Measurements from ENCODE around the gene B9D1.
"Not testable (repeated sequence)": the region's sequence is repeated elsewhere in the genome, so short reads cannot be mapped to it uniquely, and the experiment has no call there.

Gene B9D1

DNA sequence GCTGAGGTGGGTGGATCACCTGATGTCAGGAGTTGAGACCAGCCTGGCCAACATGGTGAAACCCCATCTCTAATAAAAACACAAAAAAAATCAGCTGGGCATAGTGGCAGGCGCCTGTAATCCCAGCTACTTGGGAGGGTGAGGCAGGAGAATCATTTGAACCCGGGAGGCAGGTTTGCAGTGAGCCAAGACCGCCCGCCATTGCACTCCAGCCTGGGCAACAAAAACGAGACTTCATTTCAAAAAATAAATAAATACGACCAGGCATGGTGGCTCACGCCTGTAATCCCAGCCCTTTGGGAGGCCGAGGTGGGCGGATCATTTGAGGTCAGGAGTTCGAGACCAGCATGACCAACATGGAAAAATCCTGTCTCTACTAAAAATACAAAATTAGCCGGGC, 9.1 kb downstream of the B9D1 start:
- not testable (repeated sequence) for DNase-seq

DNA sequence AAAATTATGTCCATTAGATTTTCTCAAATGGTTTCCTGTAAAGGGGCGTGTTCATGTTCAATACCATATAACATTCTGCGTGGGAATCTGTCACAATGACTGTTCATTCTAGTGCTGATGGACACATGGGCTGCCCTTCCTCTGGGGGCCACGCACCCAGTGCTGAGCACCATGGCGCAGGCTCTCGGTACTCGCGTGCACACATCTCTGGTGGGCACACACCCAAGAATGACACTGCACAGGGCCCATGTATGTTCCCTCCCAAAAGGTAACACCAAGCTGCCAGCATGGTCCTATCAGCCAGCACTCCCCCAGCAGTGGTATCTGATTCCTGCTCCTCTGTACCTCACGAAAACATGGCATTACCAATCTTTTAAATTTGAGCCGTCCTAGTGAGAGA, 13.7 kb downstream of the B9D1 start:
- no peak for DNase-seq

DNA sequence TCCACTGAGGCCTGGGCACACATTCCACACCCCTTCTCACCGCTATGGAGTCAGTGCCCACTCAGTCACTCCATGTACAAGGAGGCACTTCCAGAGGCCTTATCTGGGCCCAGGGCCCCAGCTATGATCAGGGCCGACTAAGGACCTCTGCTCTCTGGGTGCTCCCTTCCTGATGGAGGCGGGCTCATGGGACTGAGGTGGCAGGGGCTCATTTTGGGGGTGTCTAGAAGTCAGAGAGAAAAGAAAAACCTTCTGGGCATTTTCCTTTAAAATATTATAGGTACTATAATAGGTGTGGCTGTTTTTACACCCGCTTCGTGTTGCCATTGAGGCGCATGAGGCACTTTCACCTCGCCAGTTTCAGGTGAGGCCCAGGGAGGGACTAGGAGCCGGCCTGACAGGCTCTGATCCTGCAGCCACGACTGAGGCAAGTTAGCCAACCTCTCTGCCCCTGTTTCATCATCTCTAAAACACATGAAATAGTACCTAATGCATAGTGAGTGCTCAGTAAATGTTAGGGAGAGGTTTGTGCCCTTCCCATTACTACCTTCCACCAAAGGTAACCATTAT, 14.4 kb downstream of the B9D1 start:
- no peak for DNase-seq

DNA sequence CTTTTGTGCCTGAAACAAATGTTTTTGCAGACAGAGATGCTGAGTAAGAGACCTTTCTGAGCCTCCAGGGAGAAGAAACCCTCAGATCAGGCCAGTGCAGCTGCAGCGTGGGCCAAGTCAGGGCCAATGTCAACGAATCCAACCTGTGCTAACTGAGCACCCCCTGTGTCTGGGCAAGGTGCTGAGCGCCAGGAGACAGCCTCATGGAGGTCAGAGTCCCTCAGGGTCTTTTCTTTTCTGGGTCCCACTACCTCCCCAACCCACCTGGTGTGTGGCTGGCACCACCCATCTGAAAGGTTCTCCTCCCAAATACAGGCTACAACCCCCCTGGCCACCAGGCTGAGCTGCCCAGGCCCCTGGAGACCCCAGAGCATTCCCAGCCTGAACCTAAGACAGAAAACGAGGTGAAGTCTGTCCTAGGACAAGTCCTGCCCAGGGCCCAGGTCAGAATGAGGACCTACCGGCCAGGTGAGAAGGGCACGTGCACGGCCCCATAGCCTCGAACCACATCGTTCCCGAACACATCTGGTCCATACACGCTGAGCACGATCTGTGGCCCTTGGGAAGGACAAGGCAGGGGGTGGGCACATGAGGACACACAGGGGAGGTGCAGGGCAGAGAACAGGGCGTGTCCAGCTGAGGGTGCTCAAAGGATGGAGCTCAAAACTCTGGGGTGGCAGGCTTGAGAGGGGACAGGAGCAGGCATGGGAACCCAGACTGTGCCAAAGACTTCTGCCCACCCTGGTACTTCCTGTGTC, 15.0 kb downstream of the B9D1 start:
- DNase-seq, result no peak

DNA sequence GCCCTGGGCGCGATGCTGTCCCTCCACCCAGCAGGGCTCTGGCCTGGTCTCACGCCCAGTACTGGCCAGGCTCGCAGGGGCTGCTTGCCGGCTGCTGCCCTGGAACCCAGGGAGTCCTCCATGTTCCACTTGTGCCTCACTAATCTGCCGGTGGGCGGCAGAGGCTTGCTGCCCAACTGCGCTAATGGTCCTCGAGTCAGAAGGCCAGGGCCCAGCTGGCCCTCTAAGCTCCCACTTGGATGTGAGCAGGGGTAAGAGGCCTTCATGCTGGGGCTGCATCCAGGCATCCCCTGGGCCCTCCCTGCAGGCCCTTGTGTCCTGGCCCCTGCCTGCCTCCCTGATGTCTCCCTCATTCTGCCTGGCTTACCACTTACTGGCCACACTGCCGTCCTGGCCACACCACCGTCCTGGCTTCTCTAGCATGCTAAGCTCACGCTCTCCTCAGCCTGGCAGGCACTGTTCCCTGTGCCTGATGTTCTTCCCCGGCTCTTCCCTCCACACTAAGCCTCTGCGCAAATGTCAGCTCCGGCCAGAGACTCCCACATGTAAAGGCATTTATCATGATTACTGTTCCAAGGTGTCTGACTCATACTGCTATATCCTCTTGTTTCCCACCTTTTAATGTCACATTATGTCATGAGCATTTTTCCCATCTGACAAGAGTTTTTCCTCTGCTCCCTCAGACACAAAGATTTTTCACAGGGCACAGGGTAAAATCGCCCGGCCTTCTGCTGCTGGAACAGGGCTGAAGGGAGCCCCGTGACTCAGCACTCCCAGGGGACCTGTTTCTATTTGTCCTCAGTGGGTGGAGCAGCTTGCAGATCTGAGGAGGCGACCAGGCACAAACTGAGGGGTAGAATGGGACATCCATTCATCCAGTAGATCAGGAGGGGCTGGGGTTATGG, 15.9 kb downstream of the B9D1 start:
- DNase-seq, result no peak

DNA sequence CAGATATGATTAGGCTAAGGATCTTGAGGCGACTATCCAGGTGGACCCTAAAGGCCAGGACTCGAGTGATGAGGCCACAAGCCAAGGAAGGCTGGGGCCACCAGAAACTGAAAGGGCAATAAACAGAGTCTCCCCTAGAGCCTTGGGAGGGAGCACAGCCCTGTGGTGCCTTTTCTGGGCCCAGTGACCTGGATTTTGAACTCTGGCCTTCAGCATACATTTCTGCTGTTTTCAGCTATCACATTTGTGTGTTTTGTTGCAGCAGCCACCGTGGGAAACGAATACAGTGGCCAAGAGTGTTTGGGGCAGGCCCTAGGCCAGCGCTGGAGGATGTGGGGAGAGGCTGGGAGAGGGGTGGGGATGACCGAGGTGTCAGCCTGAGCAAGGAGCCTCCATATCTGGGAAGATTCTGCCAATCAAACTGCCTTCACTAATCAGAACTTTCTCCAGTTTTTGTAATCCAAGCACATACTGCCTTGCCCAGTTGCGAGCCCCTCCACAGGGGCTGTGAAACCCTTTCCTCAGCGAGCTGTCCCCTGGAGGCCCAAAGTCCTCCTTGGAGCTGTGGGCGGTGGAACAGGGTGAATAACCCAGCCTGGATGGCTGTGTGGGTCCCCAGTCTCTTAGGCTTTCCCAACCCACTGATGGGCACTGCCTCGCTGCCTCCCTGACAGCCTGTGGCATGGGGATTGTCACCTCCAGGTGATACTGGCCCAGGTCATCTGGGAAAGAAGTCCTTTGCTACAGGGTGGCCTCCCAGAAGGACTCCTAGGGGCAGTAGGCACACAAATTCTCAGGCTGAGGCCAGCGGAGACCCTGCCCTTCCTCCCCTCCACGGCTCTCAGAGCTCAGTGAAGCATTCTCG, 16.8 kb downstream of the B9D1 start:
- no peak for DNase-seq

DNA sequence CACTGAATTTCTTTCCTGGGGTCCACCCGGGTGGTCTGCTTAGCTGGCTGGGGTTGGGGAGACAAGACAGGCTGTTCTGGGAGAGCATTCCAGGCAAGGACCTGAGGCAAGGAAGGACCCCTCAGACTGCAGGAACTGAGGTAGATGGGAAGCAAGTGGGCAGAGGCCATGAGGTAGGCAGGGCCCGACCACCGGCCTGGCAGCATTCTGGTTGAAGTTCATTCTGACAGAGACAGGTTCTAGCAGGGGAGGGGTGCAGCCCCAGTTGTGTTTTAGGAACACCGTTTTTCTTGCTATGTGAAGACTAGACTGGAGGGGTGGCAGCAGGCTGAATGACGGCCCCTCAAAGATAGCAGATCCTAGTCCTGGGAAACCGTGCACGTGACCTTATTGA, 17.5 kb downstream of the B9D1 start:
- no peak for DNase-seq

DNA sequence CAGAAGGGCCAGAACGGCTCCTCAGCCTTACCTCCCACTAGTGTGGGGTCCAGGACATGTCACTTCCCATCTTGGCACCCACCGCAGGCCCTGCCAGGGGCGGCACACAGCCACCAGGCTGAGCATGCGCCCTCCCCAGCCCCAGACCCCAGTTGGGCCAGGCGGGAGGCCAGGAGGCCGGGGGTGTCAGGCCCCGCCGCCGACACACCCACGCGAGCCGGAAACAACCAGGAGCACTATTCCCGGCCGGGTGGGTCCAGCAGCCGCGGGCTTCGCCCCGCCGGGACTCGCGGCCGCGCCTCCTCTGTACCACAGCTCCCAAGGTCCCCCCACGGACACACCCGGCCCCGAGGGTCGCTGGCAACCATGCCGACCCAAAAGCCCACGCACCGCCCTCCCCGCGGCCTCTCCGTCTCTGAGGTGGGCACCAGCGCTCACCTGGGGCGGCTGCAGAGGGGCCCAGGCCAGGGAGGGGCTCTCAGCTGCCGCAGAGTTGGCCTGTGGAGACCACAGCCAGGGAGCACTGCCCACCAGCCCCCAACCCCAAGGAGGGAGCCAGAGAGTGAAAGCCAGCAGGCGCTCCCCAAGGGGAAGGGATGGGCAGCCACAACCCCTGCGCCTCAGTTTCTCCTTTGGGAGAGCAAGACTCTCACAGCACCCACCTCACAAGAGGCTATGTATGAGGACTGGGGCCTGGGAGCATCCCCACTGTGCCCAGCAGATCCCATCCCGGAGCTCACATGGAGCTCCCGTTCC, 18.0 kb downstream of the B9D1 start:
- DNase-seq, result no peak

DNA sequence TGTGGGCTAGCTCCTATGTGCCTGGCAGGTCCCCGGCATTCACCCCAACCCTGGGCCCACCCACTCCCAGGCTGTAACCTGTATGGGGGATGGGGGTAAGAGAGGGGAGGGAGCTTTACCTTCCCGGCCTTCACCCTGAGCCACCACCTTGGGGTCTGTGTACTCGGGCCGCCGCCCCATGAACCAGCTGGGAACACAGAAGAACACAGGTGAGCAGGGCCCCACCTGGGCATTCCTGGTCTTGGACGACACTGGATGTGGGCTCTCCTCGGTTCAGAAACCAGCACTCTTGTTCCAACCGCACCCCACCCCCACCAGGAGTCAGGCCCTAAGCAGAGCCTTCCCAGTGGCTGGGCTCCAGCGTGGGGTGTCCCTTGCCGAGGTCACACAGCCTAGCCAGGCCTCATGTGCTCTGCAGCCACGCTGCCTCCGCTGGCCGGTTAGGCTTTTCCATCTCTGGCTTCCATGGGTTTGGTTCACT, 18.8 kb downstream of the B9D1 start:
- DNase-seq, result no peak

DNA sequence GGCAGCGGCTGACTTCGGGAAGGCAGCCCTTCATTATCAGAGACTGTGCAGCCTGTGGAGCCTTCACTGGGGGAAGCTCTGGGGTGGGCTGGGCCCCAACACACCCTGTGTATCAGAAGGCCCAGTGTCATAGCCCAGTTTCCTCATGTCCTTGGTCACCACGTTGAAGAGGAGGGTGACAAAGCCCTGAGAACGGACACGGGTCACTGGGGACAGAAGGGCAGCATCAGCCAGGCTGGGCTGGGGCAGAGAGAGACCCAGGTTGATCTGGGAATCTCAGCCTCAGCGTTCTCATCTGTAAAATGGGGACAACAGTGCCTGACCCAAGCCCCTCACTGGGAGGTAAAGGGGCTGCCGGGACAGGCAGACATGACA, 19.3 kb downstream of the B9D1 start:
- no peak for DNase-seq

DNA sequence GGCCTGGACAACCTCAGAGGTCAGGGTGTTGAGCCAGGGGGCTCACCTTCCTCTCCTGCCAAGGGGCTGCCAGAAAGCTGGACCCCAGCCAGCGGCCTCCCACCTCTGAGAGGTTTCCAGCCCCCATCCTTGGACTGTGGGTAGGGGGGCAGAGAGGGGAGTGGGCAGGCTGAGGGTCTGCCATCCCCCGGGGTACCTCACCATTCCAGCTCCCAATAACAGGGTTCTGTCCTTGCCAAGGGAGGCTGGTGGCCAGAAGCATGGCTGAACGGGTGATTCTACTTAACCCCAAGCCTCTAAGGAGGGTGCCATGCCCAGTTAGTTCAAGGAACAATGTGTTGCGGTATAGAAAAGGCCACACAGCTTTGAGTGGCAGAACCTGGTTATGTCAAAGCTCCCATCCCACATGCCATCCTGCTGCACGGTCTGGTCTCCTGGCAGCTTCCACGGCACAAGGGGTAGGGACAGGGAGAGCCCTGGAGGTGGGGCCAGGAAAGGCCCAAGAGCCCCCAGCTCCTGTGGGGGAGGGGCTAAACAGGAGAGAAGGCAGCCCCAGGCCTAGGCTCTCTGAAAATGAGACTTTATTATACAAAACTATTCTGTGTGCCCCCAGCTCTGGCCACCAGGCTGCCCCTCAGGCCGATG, 19.8 kb downstream of the B9D1 start:
- no peak for DNase-seq

DNA sequence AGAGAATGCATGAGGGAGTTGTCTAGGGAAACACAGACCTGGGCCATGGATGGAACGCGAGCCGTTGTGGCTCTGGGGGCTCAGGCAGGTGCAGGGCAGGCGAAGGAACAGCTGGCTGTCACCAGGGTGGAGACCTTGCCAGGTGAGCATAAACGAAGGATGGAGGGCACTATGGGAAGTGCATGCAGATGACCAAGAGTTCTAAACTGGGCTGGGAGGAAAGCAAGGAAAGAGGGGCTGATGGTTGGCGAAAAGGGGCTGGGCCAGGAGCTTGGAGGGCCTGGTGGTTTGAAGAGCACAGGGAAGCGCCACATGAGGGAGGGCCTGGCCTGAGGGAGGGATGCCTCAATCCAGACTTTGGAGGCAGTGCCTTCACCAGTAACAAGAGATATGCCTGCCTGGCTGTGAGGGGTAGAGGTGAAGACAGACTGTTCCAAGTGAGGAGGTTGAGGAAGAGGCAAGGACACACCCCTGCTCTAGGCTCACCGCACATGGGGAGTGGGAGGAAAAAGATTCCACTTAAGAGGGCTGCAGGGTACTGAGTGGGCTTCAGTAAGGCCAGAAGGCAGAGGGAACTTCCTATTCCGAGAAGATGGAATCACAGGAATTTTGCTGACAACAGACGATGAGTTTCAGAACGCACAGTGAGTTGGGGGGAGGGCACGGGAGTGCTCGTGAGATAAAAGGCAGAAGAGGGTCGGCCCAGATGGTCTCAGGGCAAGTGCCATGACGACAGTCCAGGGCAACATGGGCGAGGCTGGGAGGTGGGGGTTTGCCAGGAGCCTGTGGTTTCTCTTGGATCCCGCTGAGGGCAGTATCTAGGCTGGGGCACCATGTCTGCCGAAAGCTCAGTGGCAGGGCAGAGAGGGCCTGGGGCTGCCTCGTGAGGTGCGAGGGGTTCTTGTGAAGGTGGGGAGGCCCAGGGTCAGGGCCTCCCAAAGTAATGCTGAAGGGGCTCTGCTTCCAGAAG, 20.6 kb downstream of the B9D1 start:
- no peak for DNase-seq

DNA sequence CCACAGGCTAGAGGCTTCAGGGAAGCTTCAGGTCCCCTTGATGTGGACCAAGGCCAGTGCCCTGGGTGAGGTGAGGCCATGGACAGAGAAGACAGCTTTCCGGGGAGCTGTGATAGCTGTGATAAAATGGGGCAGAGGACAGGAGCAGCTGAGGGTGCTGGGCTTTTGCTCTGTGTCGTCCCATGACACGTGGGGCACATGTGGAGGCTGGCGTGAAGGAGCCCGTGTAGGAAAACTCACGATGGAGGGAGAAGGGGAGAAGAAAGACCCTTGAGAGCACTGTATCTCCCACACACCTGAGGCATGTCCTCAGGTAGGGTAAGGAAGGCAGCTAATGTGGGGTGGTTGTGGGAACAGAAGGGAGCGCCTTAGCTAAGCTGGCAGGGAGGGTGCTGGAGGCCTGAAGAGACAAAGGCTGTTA, 21.3 kb downstream of the B9D1 start:
- no peak for DNase-seq

DNA sequence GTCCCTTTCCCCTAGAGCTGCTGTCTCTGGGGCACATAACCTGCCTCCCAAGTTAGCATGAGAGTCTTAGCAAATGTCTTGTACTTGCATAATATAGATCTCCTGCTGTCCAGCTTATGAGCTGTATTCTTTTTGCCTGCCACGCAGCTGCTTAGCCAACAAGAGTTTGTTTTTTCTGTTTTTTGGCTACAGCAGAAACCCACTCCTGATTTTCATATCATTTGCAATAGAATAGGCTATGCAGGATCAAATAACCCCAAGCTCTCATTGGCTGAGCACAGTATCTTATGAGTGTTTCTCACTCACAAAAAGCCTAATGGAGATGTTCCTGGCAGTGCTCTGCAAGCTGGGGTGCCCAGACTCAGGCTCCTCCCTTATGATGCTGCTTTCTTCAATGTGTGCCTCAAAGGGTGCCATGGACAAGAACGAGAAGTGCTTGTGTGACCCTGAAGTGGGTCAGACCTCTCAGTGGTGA, 23.1 kb downstream of the B9D1 start:
- no peak for DNase-seq

DNA sequence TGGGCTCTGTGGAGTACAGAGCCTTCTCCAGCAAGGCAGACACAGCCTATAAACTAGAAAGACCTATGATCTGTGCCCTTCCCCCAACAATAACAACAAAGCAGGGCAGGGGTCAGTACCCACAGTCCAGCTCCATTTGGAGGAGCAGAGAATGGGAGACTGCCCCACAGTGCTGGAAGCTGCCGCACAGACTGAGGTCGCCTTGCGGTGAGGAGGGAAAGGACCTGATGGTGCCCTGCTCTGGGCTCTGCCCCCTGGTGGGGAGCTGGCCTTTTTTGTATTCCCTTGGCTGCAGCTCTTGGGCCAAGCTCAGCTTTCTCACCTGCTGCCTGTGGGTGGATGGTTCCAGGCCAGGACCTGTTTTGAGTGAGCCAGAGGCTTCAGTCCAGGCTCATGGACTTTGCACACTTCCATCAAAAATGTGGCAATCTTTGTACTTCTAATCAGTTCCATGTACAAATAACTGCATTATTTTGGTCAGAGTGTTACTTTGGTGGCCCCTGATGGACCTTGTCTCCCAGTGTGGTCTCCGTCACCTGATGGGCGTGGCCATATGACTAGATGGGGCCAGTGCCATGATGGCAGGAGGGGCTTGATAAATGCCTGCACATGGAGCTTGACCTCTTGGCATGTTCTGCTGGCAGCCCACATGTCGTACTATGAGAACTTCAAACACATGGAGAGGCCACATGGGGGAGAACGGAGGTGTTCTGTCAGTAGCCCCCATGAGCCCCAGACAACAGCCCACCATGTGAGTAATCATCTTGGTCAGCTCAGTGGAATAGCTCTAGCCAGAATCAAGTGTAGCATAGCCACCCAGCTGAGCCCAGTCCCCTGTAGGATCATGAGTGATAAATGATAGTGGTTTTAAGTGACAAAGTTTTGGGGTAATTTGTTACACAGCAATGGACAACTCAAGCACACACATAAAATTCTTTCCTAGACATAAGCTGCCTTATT, 24.2 kb downstream of the B9D1 start:
- DNase-seq, result peak; percentile 66

DNA sequence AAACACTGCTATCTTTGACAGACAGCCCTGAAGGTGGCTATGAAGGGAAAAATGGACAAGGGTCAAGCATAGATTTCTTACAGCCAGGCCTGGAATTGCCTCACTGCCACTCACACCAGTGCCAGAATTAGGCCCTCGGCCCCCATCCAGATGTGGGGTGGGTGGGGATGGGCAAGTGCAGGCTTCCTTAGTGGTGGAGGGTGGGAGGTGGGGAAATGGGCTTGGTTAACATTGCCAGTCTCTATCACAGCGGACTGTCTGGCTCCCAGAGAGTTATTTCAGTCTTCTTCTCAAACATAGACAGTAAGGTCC, 24.9 kb downstream of the B9D1 start:
- no peak for DNase-seq

DNA sequence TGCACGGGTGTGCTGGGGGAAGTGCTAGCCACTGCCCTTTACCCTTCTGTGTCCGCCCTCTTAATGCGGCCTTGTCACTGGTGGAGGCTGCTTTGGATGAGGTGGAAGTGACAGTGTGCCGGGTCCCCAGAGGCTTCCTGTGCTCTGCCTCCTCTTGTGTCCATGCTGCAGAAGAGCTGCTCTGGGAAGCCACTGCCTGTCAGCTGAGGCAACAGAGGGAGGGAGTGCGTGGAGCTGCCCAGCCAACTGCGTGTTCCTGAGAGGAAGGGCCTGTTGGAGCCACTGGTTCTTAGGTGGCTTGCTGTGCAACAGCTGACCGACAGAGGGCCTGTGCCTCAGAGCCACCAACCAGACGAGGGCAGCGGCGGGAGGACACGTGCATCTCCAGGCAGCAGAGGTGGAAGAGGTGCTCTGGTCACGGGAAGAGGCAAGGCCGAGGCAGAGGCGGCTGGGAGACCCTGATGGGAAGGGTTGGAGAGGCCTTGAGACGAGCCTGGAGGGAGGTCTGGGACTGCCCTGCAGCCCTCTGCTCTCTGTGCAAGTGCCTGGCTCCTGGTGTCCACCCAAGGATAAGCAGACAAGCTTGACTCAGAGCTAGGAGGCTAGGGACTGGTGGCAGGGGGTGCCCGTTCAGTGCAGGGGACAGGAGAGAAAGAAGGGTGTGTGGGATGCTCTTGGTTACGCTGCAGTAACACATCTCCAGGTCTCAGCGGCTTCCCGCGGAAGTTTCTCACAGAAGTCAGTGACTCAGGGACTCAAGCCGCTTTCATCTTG, 25.4 kb downstream of the B9D1 start:
- DNase-seq, result no peak

DNA sequence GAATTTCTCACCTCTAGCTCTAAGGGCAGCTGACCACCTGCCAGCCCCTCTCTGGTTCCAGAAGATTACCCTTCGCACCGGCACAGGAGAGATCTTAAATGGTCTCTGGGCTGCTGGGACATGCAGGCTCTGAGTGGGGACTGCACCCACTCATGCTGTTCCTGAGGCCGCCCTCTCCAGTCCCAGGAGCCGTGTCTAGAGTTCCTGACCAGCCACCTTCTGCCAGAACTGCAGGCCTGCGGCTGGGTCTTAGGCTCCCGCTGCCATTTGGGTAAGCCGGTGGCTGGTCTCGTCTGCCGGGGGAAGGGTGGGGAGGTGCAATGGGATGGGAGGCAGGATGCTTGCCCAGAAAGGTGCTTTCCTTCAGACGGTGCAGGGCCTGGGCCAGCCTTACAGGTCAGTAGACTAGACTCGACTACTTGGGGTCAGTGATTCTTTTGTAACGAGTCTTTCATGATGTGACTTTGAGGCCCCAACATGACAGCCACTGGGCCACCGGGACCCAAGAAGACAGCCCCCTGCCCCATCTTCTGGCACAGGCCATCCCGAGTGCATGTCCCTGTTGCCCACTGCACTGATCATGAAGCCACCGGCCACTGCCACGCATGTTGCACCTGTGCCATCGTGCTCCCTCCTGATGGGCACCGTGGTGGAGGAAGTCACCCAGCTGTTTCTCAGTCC, 26.4 kb downstream of the B9D1 start:
- DNase-seq, result no peak
